HG03196 (cell line): ENCODE data around the gene DUS4L.

Experiments used
- ATAC-seq: cut with Tn5 transposase; IDR thresholded peaks from one replicate; pipeline ENCODE4 v1.9.1; 2021; ENCODE audit not compliant: unreplicated experiment

Gene DUS4L

DNA sequence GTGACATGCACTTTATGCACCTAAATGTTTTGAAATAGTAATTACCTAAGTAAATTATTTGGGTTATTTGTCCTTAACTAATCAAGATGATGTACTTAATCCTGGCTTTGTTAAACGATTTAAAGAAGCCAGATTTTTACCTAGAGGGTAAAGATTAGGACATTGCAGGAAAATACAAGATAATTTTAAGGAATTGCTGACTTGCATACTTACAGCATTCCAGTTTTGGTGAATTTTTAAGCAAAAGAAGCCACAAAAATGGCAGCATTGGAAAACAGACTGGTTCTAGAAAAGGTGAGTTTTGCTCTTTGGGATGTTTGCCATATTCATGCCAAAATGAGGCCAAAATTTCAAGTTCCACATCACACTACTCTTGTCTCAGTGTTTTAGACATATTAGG, 49.7 kb downstream of the DUS4L start:
- no peak for ATAC-seq

DNA sequence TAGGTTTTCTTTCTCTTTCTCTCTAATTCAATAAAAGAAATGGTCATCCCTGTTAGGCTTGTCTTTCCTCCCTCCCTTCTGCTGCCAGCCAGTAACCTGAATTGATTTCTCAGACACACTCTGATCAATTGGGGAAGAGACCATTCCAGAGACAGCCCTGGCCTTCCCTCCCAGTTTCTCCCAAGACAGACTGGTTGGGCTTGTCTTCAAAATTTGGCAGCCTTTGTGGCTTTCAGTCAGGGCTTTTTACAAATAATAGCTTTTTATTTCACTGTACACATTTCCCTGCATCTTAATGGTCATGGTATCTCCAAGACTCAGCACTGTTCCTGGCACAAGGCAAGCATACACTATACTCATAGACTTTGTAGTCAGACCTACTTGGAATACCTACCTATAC, 50.2 kb downstream of the DUS4L start:
- no peak for ATAC-seq

DNA sequence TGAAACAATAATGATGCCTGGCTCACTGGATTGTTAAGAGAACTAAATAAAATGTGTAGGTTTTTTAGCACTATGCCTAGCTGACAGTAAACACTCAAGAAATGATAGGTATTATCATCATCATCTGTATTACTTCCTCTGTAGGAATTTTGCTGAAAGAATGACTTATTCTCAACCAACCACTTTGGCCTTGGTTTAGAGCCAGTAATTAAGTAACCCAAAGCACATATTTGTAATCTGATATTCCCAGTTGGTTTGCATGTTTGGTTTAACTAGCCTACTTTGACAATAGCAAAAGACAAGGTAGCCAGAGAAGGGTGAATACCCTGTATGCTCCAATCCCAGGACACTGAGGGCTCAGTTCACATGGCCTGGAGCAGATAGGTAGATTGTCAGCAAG, 50.7 kb downstream of the DUS4L start:
- no peak for ATAC-seq

DNA sequence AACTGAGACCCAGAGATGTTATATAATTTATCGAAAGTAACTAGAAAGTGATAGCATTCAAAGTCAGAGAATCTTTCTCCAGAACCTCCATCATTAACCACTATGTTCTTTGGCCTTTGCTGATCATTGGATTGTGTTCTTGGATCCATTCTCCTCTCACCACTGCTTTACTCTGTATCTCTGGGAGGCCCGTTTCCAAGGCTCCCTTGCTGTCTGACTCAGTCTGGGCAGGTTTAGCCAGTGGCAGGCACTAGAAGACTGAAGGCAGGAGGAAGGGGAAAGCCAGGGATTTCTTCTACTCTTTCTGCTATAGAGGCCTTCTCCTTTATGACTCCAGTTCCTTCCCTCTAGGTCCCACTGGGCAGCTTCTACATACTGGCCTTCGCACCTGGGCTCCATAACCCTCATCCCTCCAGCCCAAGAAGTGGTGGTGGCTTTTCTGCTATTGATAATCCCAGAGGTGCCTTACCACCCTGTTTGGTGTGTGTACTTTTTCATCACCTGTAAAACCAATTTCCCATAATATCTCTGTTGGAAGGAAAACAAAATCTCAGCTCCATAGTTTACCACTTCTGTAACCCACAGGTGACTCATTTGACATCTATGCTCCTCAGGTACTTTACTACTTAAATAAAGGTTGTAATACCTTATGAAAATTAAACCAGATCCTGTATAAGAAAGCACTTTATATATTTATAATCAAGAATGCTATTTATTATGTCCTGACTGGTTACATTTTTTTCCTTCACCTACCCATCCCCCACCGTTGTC, 52.3 kb downstream of the DUS4L start:
- ATAC-seq = no peak

DNA sequence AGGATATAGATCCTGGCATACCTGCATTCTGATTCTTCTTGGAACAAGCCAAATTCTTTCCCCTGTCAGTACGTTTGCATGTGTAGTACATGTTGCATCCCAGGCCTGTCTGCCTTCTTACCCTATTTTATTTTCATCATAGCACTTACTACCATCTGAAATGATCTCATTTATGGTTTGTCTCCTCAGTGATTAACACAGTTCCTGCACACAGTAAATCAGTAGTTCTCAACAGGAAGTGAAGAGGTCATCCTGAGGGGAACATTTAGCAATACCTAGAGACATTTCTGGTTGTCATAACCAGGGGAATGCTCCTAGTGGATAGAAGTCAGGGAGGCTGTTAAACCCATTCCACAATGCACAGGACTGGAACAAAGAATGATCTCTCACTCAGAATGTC, 58.7 kb downstream of the DUS4L start:
- no peak for ATAC-seq

DNA sequence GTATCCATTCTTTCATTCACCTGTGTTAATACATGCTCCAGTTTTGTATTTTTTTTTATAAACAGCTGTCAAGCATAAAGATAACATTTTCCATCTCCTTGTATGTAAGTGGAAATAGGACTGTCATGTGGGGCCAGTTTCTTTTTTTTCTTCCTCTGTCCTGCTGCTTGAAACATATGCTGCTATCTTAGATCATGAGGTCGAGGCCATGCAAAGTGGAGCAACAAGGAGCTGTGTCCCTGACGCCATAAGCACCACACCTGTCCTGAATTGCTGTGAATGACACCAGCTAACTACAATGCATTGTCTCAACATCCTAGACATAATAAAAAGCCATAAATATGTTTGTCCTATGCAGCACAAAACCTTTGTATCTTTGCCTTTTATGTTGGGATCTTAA, 59.1 kb downstream of the DUS4L start:
- ATAC-seq = no peak

DNA sequence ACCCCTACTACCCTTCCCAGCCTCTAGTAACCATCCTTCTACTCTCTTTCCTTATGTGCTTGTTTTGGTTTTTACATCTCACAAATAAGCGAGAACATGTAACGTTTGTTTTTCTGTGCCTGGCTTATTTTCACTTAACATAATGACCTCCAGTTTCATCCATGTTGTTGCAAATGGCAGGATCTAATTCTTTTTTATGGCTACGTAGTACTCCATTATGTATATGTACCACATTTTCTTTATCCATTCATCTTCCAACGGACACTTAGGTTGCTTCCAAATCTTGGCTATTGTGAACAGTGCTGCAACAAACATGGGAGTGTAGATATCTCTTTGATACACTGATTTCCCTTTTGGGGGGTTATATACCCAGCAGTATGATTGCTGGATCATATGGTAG, 63.2 kb downstream of the DUS4L start:
- no peak for ATAC-seq
